GM19043 (cell line): Measurements from ENCODE around the gene TIMELESS.
"Not testable (repeated sequence)": the region's sequence is repeated elsewhere in the genome, so short reads cannot be mapped to it uniquely, and the experiment has no call there.

Experiments used
- ATAC-seq: cut with Tn5 transposase; IDR thresholded peaks from one replicate; pipeline ENCODE4 v1.9.1; 2021; ENCODE audit warnings: low read depth; ENCODE audit not compliant: unreplicated experiment

TIMELESS gene

GRCh38 chr12:56469007-56469930 is 20.0 kb upstream of the TIMELESS start:
- ATAC-seq, result no peak

DNA sequence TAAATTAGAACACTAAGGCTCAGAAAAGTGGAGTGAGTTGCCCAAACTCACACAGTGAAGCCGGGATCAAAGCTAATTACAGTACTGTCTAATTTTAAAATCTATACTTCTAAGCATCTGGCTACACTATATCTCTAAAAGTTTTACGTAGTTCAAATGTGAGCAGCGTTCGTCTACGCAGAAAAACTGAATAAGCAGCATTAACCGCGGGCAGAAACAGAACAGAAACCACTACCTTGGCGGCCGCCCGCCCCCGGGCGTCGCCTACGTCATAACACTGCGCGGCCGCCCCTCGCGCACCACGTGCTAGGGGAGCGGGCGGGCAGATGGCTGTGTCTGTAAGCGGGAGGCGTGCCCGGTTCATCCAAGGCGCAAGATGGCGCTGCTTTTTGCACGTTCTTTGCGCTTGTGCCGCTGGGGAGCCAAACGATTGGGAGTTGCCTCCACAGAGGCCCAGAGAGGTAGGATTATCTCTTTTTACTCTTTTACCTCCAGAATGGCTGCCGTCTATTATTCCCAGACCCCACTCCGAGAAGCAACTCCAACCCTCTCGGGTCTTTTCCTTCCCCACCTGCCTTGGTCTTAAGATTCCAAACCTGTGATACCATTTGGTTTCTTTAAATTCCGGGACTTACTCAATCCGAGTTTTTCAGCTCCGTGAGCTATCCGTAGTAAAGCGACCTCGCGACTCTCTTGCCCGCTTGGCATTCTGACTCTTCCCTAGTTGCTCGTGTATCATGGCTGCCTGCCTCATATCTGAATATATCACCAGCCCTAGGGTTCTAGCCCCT is 19.2 kb upstream of the TIMELESS start, which contains the start of gene SPRYD4:
Gene SPRYD4 (plus strand): TSS at position 363 of the 791 bp plus-strand sequence. CDS start 14 bp downstream, at position 377.
- peak; percentile 90 for ATAC-seq

DNA sequence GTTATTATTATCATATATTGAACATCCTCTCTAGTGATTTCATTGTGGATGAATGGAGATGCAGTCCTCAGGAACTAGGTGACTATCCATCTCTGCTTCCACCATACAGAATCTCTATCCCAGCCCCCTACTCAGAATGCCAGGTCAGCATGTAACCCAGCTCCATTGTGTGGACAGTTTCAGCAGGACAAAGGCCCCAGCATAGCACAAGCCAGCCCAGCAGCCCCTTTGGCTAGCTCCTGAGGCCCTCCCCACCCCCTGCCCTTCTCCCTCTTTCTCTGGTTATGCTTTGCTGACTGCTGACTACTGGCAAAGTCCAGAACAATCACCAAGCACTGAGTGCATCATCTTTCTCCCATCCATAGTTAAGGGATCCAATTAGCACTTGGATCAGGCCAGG is 13.3 kb upstream of the TIMELESS start:
- ATAC-seq, result no peak

DNA sequence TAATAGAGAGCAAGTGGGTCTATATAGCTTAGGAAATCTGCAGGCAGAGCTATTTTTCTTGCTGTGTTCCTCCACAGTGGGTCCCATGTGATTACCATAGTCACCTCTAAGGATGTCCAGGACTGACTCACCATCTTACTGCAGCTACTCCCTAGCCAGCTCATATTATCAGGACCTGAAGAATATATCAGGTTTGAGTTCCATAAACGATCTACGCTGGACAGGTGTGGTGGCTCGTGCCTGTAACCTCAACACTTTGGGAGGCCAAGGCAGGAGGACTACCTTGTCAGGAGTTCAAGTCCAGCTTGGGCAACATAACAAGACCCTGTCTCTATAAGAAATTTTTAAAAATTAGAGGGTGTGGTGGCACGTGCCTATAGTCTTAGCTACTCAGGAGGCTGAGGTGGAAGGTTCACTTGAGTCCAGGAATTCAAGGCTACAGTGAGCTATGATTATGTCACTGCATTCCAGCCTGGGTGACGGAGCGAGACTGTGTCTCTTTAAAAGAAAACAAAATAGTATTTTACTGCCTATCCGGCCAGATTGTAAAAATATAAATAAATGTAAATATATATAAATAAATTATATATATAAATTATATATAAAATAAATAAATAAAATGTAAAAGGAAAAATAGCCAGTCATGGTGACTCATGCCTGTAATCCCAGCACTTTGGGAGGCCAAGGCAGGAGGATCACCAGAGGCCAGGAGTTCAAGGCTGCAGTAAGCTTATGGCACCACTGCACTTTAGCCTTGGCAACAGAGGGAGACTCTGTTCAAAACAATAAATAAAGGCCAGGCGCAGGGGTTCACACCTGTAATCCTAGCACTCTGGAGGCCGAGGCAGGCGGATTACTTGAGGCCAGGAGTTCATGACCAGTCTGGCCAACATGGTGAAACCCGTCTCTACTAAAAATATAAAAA is 12.3 kb upstream of the TIMELESS start:
- no peak for ATAC-seq

DNA sequence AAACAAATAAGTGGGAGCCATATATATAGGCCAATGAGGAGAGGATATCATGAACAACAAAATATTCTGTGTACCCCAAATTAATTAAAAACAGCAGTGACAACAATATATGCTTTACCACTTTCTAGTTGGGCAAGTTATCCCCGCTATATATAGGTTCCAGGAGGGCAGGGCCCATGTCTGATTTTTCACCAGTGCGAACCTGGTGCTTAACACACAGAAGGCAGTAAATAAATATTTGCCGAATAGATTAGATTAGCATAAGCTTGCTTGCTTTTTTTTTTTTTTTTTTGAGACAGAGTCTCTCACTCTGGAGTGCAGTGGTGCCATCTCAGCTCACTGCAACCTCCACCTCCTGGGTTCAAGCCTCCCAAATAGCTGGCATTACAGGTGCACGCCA is 8.6 kb upstream of the TIMELESS start:
- ATAC-seq, result no peak

DNA sequence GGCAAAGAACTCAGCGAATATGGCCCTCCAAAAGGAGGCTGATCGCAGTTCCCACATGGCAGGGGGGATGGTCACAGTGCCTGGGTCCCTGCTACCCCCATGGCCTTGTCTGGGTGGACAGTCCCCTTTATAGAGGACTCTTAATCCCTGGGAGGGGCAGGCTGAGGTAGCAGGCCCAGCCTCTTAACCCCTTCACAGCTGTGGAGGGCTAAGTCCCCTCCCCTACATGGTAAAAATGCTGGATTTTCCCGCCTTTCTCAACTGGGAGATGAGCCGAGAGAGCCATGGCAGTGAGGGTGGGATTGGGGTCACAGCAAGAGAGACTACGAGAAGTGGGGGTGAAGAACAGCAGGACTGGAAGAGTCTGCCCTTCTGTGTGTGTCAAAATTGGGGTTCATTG is 5.3 kb upstream of the TIMELESS start, which contains the start of gene MIP:
Gene MIP (minus strand): TSS at position 101 of the 400 bp plus-strand sequence. CDS start 44 bp downstream, at position 57.
- no peak for ATAC-seq

DNA sequence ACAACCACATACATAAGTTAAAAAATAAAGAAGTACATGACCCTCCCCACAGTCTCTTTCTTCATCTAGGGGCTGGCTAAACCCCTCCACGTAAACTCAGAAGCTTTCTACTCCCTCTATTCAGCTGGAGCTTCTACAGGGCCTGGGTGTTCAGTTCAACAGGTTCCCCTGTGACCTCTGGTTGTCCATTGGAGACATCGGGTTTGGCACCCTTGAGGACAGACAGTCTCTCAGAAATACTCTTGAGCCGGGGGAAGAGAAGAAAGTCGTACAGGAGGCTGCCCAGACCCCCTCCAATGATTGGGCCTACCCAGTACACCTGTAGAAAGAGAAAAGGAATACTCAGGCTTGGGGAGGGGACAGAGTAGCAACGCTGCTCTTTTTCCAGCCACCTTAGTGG is 1.9 kb upstream of the TIMELESS start:
- ATAC-seq, result no peak

GRCh38 chr12:56450241-56450640 is 1.0 kb upstream of the TIMELESS start:
- ATAC-seq, result no peak

- no peak for ATAC-seq
Observed at GRCh38 chr12:56449622-56449984, 377 bp upstream of the TIMELESS start.

DNA sequence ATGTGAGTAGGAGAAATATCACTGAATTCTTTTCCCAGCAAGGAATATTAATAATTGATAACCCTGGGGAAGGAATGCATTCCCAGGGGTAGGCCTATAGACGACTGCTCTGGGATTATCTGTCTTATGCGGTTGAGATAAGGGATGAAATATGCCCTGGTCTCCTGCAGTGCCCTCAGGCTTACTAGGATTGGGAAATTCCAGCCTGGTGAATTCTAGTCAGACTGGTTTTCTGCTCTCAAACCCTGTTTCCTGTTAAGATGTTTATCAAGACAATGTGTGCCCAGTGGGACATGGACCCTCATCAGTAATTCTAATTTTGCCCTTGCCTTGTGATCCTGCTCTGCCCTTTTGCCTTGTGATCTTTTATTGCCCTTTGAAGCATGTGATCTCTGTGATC is 6.0 kb downstream of the TIMELESS start:
- not testable (repeated sequence) for ATAC-seq

GRCh38 chr12:56437430-56438176 is 11.6 kb downstream of the TIMELESS start:
- ATAC-seq, result no peak

DNA sequence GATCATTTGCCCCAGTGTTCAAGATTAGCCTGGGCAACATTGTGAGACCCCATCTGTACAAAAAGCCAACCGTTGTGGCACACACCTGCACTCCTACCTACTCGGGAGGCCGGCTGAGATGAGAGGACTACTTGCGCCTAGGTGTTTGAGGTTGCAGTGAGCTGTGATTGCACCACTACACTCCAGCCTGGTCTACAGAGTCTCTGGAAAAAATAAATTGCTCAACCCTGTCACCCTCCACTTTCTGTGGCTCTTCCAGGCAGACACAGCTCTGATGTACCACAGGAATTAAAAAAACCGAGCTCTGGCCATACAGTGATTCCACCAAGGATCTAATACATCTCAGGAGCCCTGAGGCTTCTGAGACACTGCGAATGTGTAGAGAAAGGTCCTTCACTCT is 14.4 kb downstream of the TIMELESS start:
- no peak for ATAC-seq

DNA sequence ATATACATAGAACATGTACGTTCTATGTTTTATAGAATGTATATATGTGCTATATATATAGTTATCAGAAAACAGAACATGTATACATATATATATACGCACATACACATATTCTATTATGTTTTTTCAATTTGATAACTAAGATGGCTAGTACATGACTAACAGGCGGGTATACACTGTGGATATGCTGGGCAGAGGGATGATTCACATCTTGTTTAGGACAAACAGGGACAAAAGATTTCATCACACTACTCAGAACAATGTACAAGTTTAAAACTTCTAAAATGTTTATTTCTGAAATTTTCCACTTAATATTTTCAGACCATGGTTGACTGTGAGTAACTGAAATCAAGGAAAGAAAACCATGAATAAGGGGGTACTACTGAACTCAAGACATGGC is 17.4 kb downstream of the TIMELESS start:
- no peak for ATAC-seq

- ATAC-seq, result no peak
Observed at GRCh38 chr12:56431288-56431687, 17.9 kb downstream of the TIMELESS start.

- no peak for ATAC-seq
Observed at GRCh38 chr12:56425940-56426438, 23.2 kb downstream of the TIMELESS start.

- ATAC-seq, result no peak
Observed at GRCh38 chr12:56425193-56425592, 24.0 kb downstream of the TIMELESS start.

DNA sequence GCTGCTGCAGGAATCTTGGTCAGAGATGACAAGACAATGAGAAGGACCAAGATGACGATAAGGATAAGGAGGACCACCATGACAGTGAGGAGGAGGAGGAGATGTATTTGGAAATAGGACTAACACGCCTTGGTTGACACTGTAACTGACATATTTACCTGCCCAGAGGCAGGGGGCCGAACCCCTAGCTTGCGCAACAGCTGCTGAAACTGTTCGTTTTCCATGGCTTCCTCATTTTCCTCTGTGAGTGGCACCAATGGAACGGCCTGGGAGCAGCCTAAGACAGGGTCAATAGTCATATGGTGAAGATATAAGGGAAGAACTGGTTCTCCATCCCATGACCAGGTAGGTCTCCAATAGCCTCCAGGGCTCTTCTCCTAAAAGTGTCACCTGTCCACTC is 28.8 kb downstream of the TIMELESS start:
- ATAC-seq, result no peak

DNA sequence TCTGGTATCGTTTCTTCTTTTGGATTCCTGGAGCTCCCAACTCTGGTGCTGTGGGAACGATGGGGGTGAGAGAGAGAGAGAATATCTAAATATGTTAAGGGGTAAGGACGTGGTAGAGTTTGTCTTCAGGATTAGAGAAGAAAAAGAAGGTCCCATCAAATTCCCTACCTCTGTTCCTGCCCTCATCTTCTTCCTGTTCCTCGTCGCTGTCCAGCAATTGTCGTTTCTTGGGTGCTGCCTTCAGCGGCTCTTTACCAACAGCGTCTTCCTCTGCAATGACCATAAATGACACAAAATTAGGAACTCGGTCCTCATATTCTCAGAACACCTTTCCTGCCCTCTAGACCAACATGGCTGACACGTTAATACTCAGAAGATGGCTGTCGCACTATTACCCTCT is 31.5 kb downstream of the TIMELESS start:
- ATAC-seq, result no peak

DNA sequence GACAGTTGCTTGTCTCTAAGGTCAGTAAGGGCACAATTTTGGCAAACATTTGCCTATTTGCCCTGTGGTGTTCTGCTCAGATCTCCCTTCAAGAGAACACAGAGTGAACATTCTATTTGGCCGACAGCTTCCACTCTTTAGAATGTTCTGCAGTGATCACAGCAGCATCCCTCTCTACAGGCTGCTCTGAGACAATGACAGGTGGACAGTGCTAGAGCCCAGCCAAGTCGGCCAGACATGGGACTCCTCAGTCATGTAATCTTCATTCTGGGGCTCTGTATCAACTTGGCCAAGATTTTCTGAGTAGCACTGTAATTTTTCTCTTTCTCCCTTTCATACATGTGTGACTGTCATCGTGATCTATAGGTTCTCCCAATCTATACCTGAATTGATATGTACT is 34.8 kb downstream of the TIMELESS start:
- no peak for ATAC-seq

- ATAC-seq, result no peak
Observed at GRCh38 chr12:56413392-56413791, 35.8 kb downstream of the TIMELESS start.
